ENCODE results near the gene XRCC6. TPM values are rescaled to one million over a fixed set of nuclear protein-coding genes. Genes with fewer than 3 reads are reported as not detected.
"Not testable (repeated sequence)": the region's sequence is repeated elsewhere in the genome, so short reads cannot be mapped to it uniquely, and the experiment has no call there.

Gene XRCC6
- polyA plus RNA-seq, 3 donors, result 58.6 to 286 (median 267) TPM

DNA sequence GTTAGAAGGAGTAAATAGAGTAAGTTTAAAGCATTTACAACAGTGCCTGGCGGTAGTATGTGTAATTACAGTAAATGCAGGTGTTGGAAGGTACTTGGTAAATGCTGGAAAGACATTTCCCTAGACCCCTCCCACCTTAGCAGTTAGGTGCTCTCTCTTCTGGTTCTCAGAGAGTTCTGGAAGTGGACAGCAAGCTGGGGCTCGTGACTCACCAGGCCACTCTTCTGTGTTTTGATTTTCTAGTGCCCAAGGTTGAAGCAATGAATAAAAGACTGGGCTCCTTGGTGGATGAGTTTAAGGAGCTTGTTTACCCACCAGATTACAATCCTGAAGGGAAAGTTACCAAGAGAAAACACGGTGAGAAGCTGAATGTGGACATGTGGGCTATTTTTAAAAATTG lies 40.0 kb downstream of the XRCC6 start:
- Histone ChIP-seq H2AFZ (ENCODE audit: insufficient read depth, low read depth, low read length, poor library complexity, severe bottlenecking) (no peak overlapping the region), H3K9me3 (replicated peaks in 1 of 2; ENCODE audit: control insufficient read depth in 1 of 2, insufficient read depth in 1 of 2, low read length in 2 of 2) (no peaks in the 10 kb centered on the region), H3K27ac (ENCODE audit: low read depth in 1 of 2, low read length in 2 of 2) (no peak overlapping the region), H3K9ac (ENCODE audit: insufficient read depth, low read length, poor library complexity, severe bottlenecking) (no peak overlapping the region), H3K4me3 (replicated peaks in 1 of 3; ENCODE audit: low read depth in 2 of 3, low read length in 3 of 3) (no peak overlapping the region), H3K79me2 (ENCODE audit: insufficient read depth, low read length) (no peaks in the 10 kb centered on the region), H3K4me2 (replicated peaks; ENCODE audit: extremely low read depth, low read length, poor library complexity, severe bottlenecking) (no peak overlapping the region), H3K27me3 (ENCODE audit: control insufficient read depth in 2 of 2, insufficient read depth in 2 of 2, low read length in 2 of 2) (no peaks in the 10 kb centered on the region), H4K20me1 (ENCODE audit: insufficient read depth, low read length) (no peaks in the 10 kb centered on the region), H3K36me3 (replicated peaks in 1 of 2; ENCODE audit: control insufficient read depth in 1 of 2, insufficient read depth in 2 of 2, low read length in 2 of 2) (peaks cover 87 to 94% of the 10 kb centered on the region in 2 donors), H3K4me1 (ENCODE audit: control insufficient read depth in 1 of 2, insufficient read depth in 2 of 2, low read length in 2 of 2) (no peaks in the 10 kb centered on the region)
- Mint-ChIP-seq H3K27ac (peak overlapping the region in 1 of 7 donors; percentile 33), H3K4me3 (no peak overlapping the region), H3K4me1 (no peaks in the 10 kb centered on the region), H3K27me3 (ENCODE audit: low read depth in 3 of 3) (no peaks in the 10 kb centered on the region), H3K36me3 (peaks cover 72 to 90% of the 10 kb centered on the region in 2 donors), H3K9me3 (no peaks in the 10 kb centered on the region)
- intact Hi-C loops (cut with micrococcal nuclease), result no loop called here
- no CpG with 5 or more reads among the region's 3 CpGs for WGBS (ENCODE audit: insufficient coverage)
- no peak for DNase-seq
- TF ChIP-seq, protein P1, sequence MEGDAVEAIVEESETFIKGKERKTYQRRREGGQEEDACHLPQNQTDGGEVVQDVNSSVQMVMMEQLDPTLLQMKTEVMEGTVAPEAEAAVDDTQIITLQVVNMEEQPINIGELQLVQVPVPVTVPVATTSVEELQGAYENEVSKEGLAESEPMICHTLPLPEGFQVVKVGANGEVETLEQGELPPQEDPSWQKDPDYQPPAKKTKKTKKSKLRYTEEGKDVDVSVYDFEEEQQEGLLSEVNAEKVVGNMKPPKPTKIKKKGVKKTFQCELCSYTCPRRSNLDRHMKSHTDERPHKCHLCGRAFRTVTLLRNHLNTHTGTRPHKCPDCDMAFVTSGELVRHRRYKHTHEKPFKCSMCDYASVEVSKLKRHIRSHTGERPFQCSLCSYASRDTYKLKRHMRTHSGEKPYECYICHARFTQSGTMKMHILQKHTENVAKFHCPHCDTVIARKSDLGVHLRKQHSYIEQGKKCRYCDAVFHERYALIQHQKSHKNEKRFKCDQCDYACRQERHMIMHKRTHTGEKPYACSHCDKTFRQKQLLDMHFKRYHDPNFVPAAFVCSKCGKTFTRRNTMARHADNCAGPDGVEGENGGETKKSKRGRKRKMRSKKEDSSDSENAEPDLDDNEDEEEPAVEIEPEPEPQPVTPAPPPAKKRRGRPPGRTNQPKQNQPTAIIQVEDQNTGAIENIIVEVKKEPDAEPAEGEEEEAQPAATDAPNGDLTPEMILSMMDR (IDR thresholded peaks at IDR 0.05), result no peak

DNA sequence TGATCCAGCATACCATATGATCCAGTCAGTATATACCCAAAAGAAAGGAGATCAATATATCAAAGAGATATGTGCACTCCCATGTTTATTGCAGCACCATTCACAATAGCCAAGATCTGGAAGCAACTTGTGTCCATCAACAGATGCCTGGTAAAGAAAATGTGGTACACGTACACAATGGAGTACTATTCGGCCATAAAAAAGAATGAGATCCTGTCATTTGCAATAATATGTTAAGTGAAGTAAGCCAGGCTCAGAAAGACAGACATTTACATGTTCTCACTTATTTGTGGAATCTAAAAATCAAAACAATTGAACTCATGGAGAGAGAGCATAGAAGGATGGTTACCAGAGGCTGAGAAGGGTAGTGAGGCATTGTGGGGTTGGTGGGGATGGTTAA lies 40.6 kb downstream of the XRCC6 start:
- H3K27me3 ChIP-seq (ENCODE audit: control insufficient read depth in 2 of 2, insufficient read depth in 2 of 2, low read length in 2 of 2), result no peaks in the 10 kb centered on the region
- Mint-ChIP-seq H3K27ac (peak overlapping the region in 1 of 7 donors; percentile 73), H3K36me3 (peaks cover 70 to 84% of the 10 kb centered on the region in 2 donors)

DNA sequence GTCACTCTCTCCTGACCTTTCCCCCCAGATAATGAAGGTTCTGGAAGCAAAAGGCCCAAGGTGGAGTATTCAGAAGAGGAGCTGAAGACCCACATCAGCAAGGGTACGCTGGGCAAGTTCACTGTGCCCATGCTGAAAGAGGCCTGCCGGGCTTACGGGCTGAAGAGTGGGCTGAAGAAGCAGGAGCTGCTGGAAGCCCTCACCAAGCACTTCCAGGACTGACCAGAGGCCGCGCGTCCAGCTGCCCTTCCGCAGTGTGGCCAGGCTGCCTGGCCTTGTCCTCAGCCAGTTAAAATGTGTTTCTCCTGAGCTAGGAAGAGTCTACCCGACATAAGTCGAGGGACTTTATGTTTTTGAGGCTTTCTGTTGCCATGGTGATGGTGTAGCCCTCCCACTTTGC lies 42.5 kb downstream of the XRCC6 start:
- H3K4me3 Mint-ChIP-seq; H3K9me3 ChIP-seq (replicated peaks in 1 of 2; ENCODE audit: control insufficient read depth in 1 of 2, insufficient read depth in 1 of 2, low read length in 2 of 2); H4K20me1 ChIP-seq (ENCODE audit: insufficient read depth, low read length); H3K27me3 Mint-ChIP-seq (ENCODE audit: low read depth in 3 of 3); H3K9ac ChIP-seq (ENCODE audit: insufficient read depth, low read length, poor library complexity, severe bottlenecking); H3K4me1 ChIP-seq (ENCODE audit: control insufficient read depth in 1 of 2, insufficient read depth in 2 of 2, low read length in 2 of 2); intact Hi-C loops (cut with micrococcal nuclease); H3K4me1 Mint-ChIP-seq; H3K4me3 ChIP-seq (replicated peaks in 1 of 3; ENCODE audit: low read depth in 2 of 3, low read length in 3 of 3); H3K4me2 ChIP-seq (replicated peaks; ENCODE audit: extremely low read depth, low read length, poor library complexity, severe bottlenecking); H3K79me2 ChIP-seq (ENCODE audit: insufficient read depth, low read length); H3K9me3 Mint-ChIP-seq; DNase-seq; H3K27me3 ChIP-seq (ENCODE audit: control insufficient read depth in 2 of 2, insufficient read depth in 2 of 2, low read length in 2 of 2); H2AFZ ChIP-seq (ENCODE audit: insufficient read depth, low read depth, low read length, poor library complexity, severe bottlenecking): not testable (repeated sequence)
- Histone ChIP-seq H3K27ac (ENCODE audit: low read depth in 1 of 2, low read length in 2 of 2) (peak overlapping the region in 1 of 2 donors; percentile 14), H3K36me3 (replicated peaks in 1 of 2; ENCODE audit: control insufficient read depth in 1 of 2, insufficient read depth in 2 of 2, low read length in 2 of 2) (peaks cover 65 to 69% of the 10 kb centered on the region in 2 donors)
- Mint-ChIP-seq H3K27ac (peak overlapping the region in 3 of 7 donors; percentile 19 to 49 (median 37)), H3K36me3 (peaks cover 54 to 65% of the 10 kb centered on the region in 2 donors)
- WGBS (ENCODE audit: insufficient coverage), result no CpG with 5 or more reads among the region's 9 CpGs

More for the DNA sequence above, 40.6 kb downstream of the XRCC6 start:
- Mint-ChIP-seq H3K4me3 (no peak overlapping the region), H3K9me3 (no peaks in the 10 kb centered on the region), H3K4me1 (no peaks in the 10 kb centered on the region), H3K27me3 (ENCODE audit: low read depth in 3 of 3) (no peaks in the 10 kb centered on the region)
- no peaks in the 10 kb centered on the region for H3K9me3 ChIP-seq (replicated peaks in 1 of 2; ENCODE audit: control insufficient read depth in 1 of 2, insufficient read depth in 1 of 2, low read length in 2 of 2)
- no peak overlapping the region for H2AFZ ChIP-seq (ENCODE audit: insufficient read depth, low read depth, low read length, poor library complexity, severe bottlenecking)
- intact Hi-C loops (cut with micrococcal nuclease), result no loop called here
- no peaks in the 10 kb centered on the region for H3K79me2 ChIP-seq (ENCODE audit: insufficient read depth, low read length)
- TF ChIP-seq, protein P1 (IDR thresholded peaks at IDR 0.05), result no peak
- peaks cover 81 to 87% of the 10 kb centered on the region in 2 donors for H3K36me3 ChIP-seq (replicated peaks in 1 of 2; ENCODE audit: control insufficient read depth in 1 of 2, insufficient read depth in 2 of 2, low read length in 2 of 2)
- peaks cover 0 to under 1% of the 10 kb centered on the region in 2 donors for H3K4me1 ChIP-seq (ENCODE audit: control insufficient read depth in 1 of 2, insufficient read depth in 2 of 2, low read length in 2 of 2)
- no peak overlapping the region for H3K9ac ChIP-seq (ENCODE audit: insufficient read depth, low read length, poor library complexity, severe bottlenecking)
- no peak overlapping the region for H3K4me3 ChIP-seq (replicated peaks in 1 of 3; ENCODE audit: low read depth in 2 of 3, low read length in 3 of 3)
- DNase-seq, result no peak
- 100% methylated on average over 1 of the region's 2 CpGs for WGBS (ENCODE audit: insufficient coverage)
- no peaks in the 10 kb centered on the region for H4K20me1 ChIP-seq (ENCODE audit: insufficient read depth, low read length)
- H3K4me2 ChIP-seq (replicated peaks; ENCODE audit: extremely low read depth, low read length, poor library complexity, severe bottlenecking), result no peak overlapping the region
- H3K27ac ChIP-seq (ENCODE audit: low read depth in 1 of 2, low read length in 2 of 2), result no peak overlapping the region
